WTC11 (cell line): ENCODE data around the gene CTTNBP2. TPM values are rescaled to one million over a fixed set of nuclear protein-coding genes. Genes with fewer than 3 reads are reported as not detected.

Source experiments
- ATAC-seq: fragments of 200-7000 bp; cut with Tn5 transposase; 2 replicates; pipeline ENCODE4 v1.10.0; 2021; ENCODE audit warnings: mild to moderate bottlenecking, moderate library complexity
- CTCF ChIA-PET: fragments of 300-600 bp; sonication (Branson Sonifier 250); formaldehyde crosslinking; loops from one replicate; lab custom pipeline; 2021; ENCODE audit warnings: antibody characterized with exemption; lab: Charles Lee
- POLR2A ChIA-PET: fragments of 350-600 bp; sonication (Branson Sonifier 250); formaldehyde crosslinking; loops from one replicate; lab custom pipeline; 2021; ENCODE audit warnings: antibody characterized with exemption; lab: Charles Lee
- DNase-seq: peaks from one replicate; pipeline ENCODE4 v3.0.0; 2021; ENCODE audit warnings: low spot score
- H3K27ac Mint-ChIP-seq: 2 replicates; pipeline ENCODE4 v1.8.0; 2021; ENCODE audit warnings: mixed read lengths
- H3K27me3 Mint-ChIP-seq: 2 replicates; pipeline ENCODE4 v1.8.0; 2021; ENCODE audit warnings: low read depth, mild to moderate bottlenecking, moderate library complexity, mixed read lengths
- H3K36me3 Mint-ChIP-seq: 2 replicates; pipeline ENCODE4 v1.8.0; 2021; ENCODE audit warnings: mixed read lengths
- H3K4me1 Mint-ChIP-seq: 2 replicates; pipeline ENCODE4 v1.8.0; 2022; ENCODE audit warnings: mixed read lengths
- H3K4me3 Mint-ChIP-seq: 2 replicates; pipeline ENCODE4 v1.8.0; 2021; ENCODE audit warnings: mild to moderate bottlenecking, moderate library complexity, mixed read lengths
- H3K9me3 Mint-ChIP-seq: 2 replicates; pipeline ENCODE4 v1.8.0; 2021; ENCODE audit warnings: mixed read lengths
- AR ChIP-seq: fragments of 250-450 bp; sonication (Bioruptor Pico); IDR thresholded peaks from 2 replicates; pipeline ENCODE4 v1.9.0; 2021; ENCODE audit warnings: mild to moderate bottlenecking
- ARID4B ChIP-seq: sonication (generic); formaldehyde crosslinking; IDR thresholded peaks from 2 replicates; pipeline ENCODE4 v1.8.0; 2023; ENCODE audit warnings: missing genetic modification reagents, mild to moderate bottlenecking, borderline replicate concordance
- CDX4 ChIP-seq: fragments of 250-450 bp; sonication (Bioruptor Pico); IDR thresholded peaks from 2 replicates; pipeline ENCODE4 v1.9.0; 2021; ENCODE audit warnings: moderate library complexity, mild to moderate bottlenecking, inconsistent platforms, borderline replicate concordance
- ESRRA ChIP-seq: sonication (generic); formaldehyde crosslinking; IDR thresholded peaks from 2 replicates; pipeline ENCODE4 v1.8.1; 2022; ENCODE audit warnings: mild to moderate bottlenecking, missing genetic modification reagents, borderline replicate concordance
- FOXP1 ChIP-seq: sonication (generic); formaldehyde crosslinking; IDR thresholded peaks from 2 replicates; pipeline ENCODE4 v1.8.0; 2022; ENCODE audit warnings: missing genetic modification reagents, mild to moderate bottlenecking, moderate library complexity, borderline replicate concordance
- HMGXB4 ChIP-seq: sonication (generic); formaldehyde crosslinking; IDR thresholded peaks from 2 replicates; pipeline ENCODE4 v1.8.1; 2023; ENCODE audit warnings: mild to moderate bottlenecking, moderate library complexity, missing genetic modification reagents
- JAZF1 ChIP-seq: fragments of 250-450 bp; sonication (Bioruptor Pico); IDR thresholded peaks from 2 replicates; pipeline ENCODE4 v1.9.0; 2021; ENCODE audit warnings: moderate library complexity, mild to moderate bottlenecking, inconsistent platforms
- MLX ChIP-seq: sonication (generic); formaldehyde crosslinking; IDR thresholded peaks from 2 replicates; pipeline ENCODE4 v1.8.1; 2023; ENCODE audit warnings: mild to moderate bottlenecking, missing genetic modification reagents, moderate library complexity
- MYBL2 ChIP-seq: sonication (generic); formaldehyde crosslinking; IDR thresholded peaks from 2 replicates; pipeline ENCODE4 v1.8.1; 2023; ENCODE audit warnings: mild to moderate bottlenecking, moderate library complexity, missing genetic modification reagents
- NR2C2 ChIP-seq: sonication (generic); formaldehyde crosslinking; IDR thresholded peaks from 2 replicates; pipeline ENCODE4 v1.8.0; 2022; ENCODE audit warnings: mild to moderate bottlenecking, missing genetic modification reagents
- OVOL2 ChIP-seq: fragments of 250-450 bp; sonication (Bioruptor Pico); IDR thresholded peaks from 2 replicates; pipeline ENCODE4 v1.9.0; 2021; ENCODE audit warnings: mild to moderate bottlenecking, borderline replicate concordance
- RORB ChIP-seq: fragments of 250-450 bp; sonication (Bioruptor Pico); IDR thresholded peaks from 2 replicates; pipeline ENCODE4 v1.9.0; 2021; ENCODE audit warnings: mild to moderate bottlenecking
- TEAD1 ChIP-seq: sonication (generic); formaldehyde crosslinking; IDR thresholded peaks from 2 replicates; pipeline ENCODE4 v1.8.0; 2022; ENCODE audit warnings: mild to moderate bottlenecking, missing genetic modification reagents
- TEAD4 ChIP-seq: sonication (generic); formaldehyde crosslinking; IDR thresholded peaks from 2 replicates; pipeline ENCODE4 v1.8.0; 2022; ENCODE audit warnings: mild to moderate bottlenecking, missing genetic modification reagents
- TP53 ChIP-seq: sonication (generic); formaldehyde crosslinking; IDR thresholded peaks from 2 replicates; pipeline ENCODE4 v1.8.1; 2023; ENCODE audit warnings: mild to moderate bottlenecking, missing genetic modification reagents
- ZBTB43 ChIP-seq: sonication (generic); formaldehyde crosslinking; IDR thresholded peaks from 2 replicates; pipeline ENCODE4 v1.8.1; 2023; ENCODE audit warnings: mild to moderate bottlenecking, missing genetic modification reagents
- ZNF281 ChIP-seq: sonication (generic); formaldehyde crosslinking; IDR thresholded peaks from 2 replicates; pipeline ENCODE4 v1.8.0; 2023; ENCODE audit warnings: mild to moderate bottlenecking, missing genetic modification reagents
- ZNF425 ChIP-seq: fragments of 250-450 bp; sonication (Bioruptor Pico); conservative IDR thresholded peaks from 2 replicates; pipeline ENCODE4 v1.9.0; 2021; ENCODE audit warnings: mild to moderate bottlenecking
- total RNA-seq: library from RNA; stranded (reverse); gene quantifications from 3 replicates; pipeline ENCODE4 v1.2.3, GENCODE V29; 2021

The CTTNBP2 gene
- total RNA-seq, 1 experiment from 2014 or later = 22.1 TPM

- no peak overlapping the region for H3K27ac Mint-ChIP-seq
- peaks cover 12% of the 10 kb centered on the region; the same call in 1 of the 2 replicates for H3K4me1 Mint-ChIP-seq
- ATAC-seq = no peak
- POLR2A ChIA-PET = no interaction called here
- H3K36me3 Mint-ChIP-seq = peaks cover 20% of the 10 kb centered on the region; the same call in 1 of the 2 replicates
- no peak for DNase-seq
- no peaks in the 10 kb centered on the region for H3K27me3 Mint-ChIP-seq
- H3K9me3 Mint-ChIP-seq = no peaks in the 10 kb centered on the region
- no peak for TF ChIP-seq MLX (CRISPR knock-in tag)
- no peak for TF ChIP-seq AR
- TF ChIP-seq MYBL2 = no peak
- TF ChIP-seq RORB (CRISPR knock-in tag) = no peak
- no peak for TF ChIP-seq ARID4B (CRISPR knock-in tag)
- no peak for TF ChIP-seq JAZF1 (CRISPR knock-in tag)
- TF ChIP-seq HMGXB4 (CRISPR knock-in tag) = no peak
- TF ChIP-seq ZBTB43 (CRISPR knock-in tag) = no peak
- TF ChIP-seq FOXP1 (CRISPR knock-in tag) = no peak
- TF ChIP-seq ZNF281 = no peak
- TF ChIP-seq, all 79 proteins: peak for 0
- H3K4me3 Mint-ChIP-seq = no peak overlapping the region
- CTCF ChIA-PET = no interaction called here
Observed at GRCh38 chr7:117775801-117776200, 97.4 kb downstream of the CTTNBP2 start.

GRCh38 chr7:117774943-117775342 lies 98.3 kb downstream of the CTTNBP2 start:
- Mint-ChIP-seq H3K27ac (no peak overlapping the region), H3K4me3 (no peak overlapping the region), H3K9me3 (no peaks in the 10 kb centered on the region), H3K36me3 (peaks cover 20% of the 10 kb centered on the region; the same call in 1 of the 2 replicates), H3K27me3 (no peaks in the 10 kb centered on the region), H3K4me1 (peaks cover 12% of the 10 kb centered on the region; the same call in 1 of the 2 replicates)
- CTCF ChIA-PET = interaction anchor here (0.6 kb wide), 1 partner anchor 96 kb away, joined by 3 read pairs; no protein-coding TSS in a partner anchor
- POLR2A ChIA-PET = no interaction called here
- no peak for ATAC-seq
- no peak for DNase-seq
- TF ChIP-seq ESRRA (CRISPR knock-in tag) (no peak), NR2C2 (no peak), TEAD1 (CRISPR knock-in tag) (no peak), FOXP1 (CRISPR knock-in tag) (no peak), OVOL2 (CRISPR knock-in tag) (no peak), TEAD4 (CRISPR knock-in tag) (no peak), ZNF425 (no peak), CDX4 (CRISPR knock-in tag) (no peak), TP53 (no peak)
